ENCODE data around the gene GMDS. TPM values are rescaled to one million over a fixed set of nuclear protein-coding genes. Genes with fewer than 3 reads are reported as not detected.

The GMDS gene
- total and polyA plus RNA-seq, 9 donors: 6.6 to 20.6 (median 11.0) TPM

DNA sequence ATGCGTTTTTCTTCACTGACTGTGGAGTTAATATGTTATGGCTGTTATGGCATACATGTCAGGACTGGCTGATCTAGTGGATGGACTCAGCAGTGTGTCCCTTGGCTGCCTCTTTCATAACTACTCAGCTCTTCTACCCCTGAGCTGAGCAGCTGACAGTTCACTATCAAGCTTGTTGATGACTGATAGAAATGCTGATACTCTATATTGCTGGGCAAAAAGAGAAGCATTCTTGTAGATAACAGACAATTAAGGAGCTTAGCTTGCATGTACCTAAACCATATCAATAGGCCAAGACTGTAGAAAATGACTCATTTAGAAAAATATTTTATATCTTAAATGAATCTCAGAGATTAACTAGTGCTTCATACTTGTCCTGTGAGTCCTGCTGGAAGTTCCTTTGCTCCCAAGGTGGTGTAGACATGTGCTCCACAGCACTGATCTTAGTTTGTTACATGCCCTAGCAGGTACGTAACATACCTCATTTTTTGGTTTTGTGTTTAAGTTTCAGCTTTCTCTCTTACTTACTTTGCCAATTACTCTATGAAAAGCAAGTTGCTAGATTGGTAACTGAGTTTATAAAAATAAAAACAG, 236.9 kb downstream of the GMDS start:
- no peaks in the 10 kb centered on the region for H3K9me3 ChIP-seq
- no peak overlapping the region for H3K27ac ChIP-seq
- TF ChIP-seq, protein P1, sequence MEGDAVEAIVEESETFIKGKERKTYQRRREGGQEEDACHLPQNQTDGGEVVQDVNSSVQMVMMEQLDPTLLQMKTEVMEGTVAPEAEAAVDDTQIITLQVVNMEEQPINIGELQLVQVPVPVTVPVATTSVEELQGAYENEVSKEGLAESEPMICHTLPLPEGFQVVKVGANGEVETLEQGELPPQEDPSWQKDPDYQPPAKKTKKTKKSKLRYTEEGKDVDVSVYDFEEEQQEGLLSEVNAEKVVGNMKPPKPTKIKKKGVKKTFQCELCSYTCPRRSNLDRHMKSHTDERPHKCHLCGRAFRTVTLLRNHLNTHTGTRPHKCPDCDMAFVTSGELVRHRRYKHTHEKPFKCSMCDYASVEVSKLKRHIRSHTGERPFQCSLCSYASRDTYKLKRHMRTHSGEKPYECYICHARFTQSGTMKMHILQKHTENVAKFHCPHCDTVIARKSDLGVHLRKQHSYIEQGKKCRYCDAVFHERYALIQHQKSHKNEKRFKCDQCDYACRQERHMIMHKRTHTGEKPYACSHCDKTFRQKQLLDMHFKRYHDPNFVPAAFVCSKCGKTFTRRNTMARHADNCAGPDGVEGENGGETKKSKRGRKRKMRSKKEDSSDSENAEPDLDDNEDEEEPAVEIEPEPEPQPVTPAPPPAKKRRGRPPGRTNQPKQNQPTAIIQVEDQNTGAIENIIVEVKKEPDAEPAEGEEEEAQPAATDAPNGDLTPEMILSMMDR (IDR thresholded peaks at IDR 0.05): no peak
- TF ChIP-seq POLR2A (IDR thresholded peaks at IDR 0.05) (no peak), EP300 (IDR thresholded peaks at IDR 0.05) (no peak)
- no peaks in the 10 kb centered on the region for H3K27me3 ChIP-seq
- H3K4me1 ChIP-seq (ENCODE audit: insufficient read depth): no peaks in the 10 kb centered on the region
- no peak overlapping the region for H3K4me3 ChIP-seq
- 88 to 92% (median 91%) methylated on average over 2 of the region's 2 CpGs for WGBS, 3 donors
- no peak for DNase-seq
- no peaks in the 10 kb centered on the region for H3K36me3 ChIP-seq
- intact Hi-C loops (cut with DNase I): no loop called here

DNA sequence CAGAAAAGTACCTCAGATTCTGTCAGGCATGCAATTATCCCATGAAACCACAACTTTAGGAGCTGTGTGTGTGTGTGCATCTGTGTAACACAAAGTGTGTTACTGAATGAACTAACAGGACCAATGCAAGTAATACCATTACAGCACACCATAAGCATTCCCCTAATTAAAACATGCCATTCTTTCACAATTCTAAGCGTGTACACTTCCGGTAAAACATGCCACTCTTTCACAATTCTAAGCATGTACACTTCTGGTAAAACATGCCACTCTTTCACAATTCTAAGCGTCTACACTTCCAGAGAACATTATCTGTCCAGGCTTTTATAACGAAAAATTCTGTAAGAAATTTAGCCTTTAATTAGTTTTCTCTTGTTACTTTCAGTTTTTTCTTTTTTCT, 238.2 kb downstream of the GMDS start:
- no peak for DNase-seq
- no peaks in the 10 kb centered on the region for H3K4me1 ChIP-seq (ENCODE audit: insufficient read depth)
- WGBS, 3 donors: 69 to 98% (median 83%) methylated on average over 4 of the region's 4 CpGs
- H3K4me3 ChIP-seq: no peak overlapping the region
- TF ChIP-seq, protein P1 (IDR thresholded peaks at IDR 0.05): no peak
- TF ChIP-seq EP300 (IDR thresholded peaks at IDR 0.05) (no peak), POLR2A (IDR thresholded peaks at IDR 0.05) (no peak)
- no peaks in the 10 kb centered on the region for H3K9me3 ChIP-seq
- H3K27ac ChIP-seq: no peak overlapping the region
- intact Hi-C loops (cut with DNase I): no loop called here
- no peaks in the 10 kb centered on the region for H3K36me3 ChIP-seq
- H3K27me3 ChIP-seq: no peaks in the 10 kb centered on the region

DNA sequence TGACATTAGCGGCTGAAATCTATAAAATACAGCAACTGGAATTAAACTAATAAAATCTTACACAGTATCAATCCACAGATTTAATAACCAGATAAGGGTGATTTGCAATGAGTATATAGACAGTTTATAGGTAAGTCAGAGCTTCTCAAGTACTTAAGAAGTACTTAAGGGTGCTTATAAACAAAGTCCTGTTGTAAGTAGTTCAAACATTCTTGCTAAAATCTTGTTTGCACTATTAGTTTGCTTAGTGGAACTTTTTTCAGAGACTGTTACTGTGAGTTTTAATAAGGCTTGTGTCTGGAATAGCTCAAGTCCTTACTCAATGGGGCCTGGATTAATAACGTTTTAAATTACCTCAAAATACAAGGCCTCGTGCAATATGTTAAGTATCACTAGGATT, 240.5 kb downstream of the GMDS start:
- Histone ChIP-seq H3K4me3 (no peak overlapping the region), H3K4me1 (ENCODE audit: insufficient read depth) (no peaks in the 10 kb centered on the region), H3K9me3 (no peaks in the 10 kb centered on the region), H3K27me3 (no peaks in the 10 kb centered on the region), H3K27ac (no peak overlapping the region), H3K36me3 (no peaks in the 10 kb centered on the region)
- intact Hi-C loops (cut with DNase I): no loop called here
- DNase-seq: no peak
- TF ChIP-seq, protein P1 (IDR thresholded peaks at IDR 0.05): no peak
- TF ChIP-seq EP300 (IDR thresholded peaks at IDR 0.05) (no peak), POLR2A (IDR thresholded peaks at IDR 0.05) (no peak)
- 83 to 89% (median 86%) methylated on average over 3 of the region's 3 CpGs for WGBS, 3 donors

DNA sequence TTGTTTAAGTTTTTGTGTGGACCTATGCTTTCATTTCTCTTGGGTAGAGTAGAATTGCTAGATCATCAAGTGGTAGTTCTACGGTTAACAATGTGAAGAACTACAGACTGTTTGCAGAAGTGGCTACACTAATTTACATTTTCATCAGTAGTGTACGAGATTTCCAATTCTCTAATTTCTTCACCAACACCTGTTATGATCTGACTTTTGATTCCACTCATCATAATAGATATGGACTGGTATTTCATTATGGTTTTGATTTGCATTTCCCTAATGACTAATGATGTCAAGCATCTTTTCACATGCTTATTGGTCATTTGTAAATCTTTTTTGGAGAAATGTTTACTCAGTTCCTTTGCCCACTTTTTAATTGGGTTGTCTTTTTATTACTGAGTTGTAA, 244.4 kb downstream of the GMDS start:
- Histone ChIP-seq H3K36me3 (no peaks in the 10 kb centered on the region), H3K4me3 (no peak overlapping the region), H3K4me1 (ENCODE audit: insufficient read depth) (no peaks in the 10 kb centered on the region), H3K9me3 (no peaks in the 10 kb centered on the region), H3K27me3 (no peaks in the 10 kb centered on the region), H3K27ac (no peak overlapping the region)
- DNase-seq: no peak
- WGBS, 3 donors: 92 to 99% (median 95%) methylated on average over 2 of the region's 2 CpGs
- TF ChIP-seq, protein P1 (IDR thresholded peaks at IDR 0.05): no peak
- TF ChIP-seq EP300 (IDR thresholded peaks at IDR 0.05) (no peak), POLR2A (IDR thresholded peaks at IDR 0.05) (no peak)
- intact Hi-C loops (cut with DNase I): no loop called here

All from ovary (tissue), 9 donors.